Measurements from ENCODE around the gene SYT6. TPM values are rescaled to one million over a fixed set of nuclear protein-coding genes. Genes with fewer than 3 reads are reported as not detected.

SYT6 gene
- total RNA-seq, 1 donor from 2014 or later: not detected

- Histone ChIP-seq H3K36me3 (ENCODE audit: control insufficient read depth, insufficient read depth, low read length) (no peaks in the 10 kb centered on the region), H3K4me3 (ENCODE audit: low read depth, low read length) (no peak overlapping the region), H3K27me3 (ENCODE audit: control insufficient read depth, insufficient read depth, low read length) (peaks cover 12% of the 10 kb centered on the region)
- no peak for DNase-seq (ENCODE audit: low read depth)
- TF ChIP-seq, protein P1, sequence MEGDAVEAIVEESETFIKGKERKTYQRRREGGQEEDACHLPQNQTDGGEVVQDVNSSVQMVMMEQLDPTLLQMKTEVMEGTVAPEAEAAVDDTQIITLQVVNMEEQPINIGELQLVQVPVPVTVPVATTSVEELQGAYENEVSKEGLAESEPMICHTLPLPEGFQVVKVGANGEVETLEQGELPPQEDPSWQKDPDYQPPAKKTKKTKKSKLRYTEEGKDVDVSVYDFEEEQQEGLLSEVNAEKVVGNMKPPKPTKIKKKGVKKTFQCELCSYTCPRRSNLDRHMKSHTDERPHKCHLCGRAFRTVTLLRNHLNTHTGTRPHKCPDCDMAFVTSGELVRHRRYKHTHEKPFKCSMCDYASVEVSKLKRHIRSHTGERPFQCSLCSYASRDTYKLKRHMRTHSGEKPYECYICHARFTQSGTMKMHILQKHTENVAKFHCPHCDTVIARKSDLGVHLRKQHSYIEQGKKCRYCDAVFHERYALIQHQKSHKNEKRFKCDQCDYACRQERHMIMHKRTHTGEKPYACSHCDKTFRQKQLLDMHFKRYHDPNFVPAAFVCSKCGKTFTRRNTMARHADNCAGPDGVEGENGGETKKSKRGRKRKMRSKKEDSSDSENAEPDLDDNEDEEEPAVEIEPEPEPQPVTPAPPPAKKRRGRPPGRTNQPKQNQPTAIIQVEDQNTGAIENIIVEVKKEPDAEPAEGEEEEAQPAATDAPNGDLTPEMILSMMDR (IDR thresholded peaks at IDR 0.05; ENCODE audit: insufficient read depth, low read length, poor library complexity, severe bottlenecking): no peak
Measured at GRCh38 chr1:114108751-114109255, 44.9 kb downstream of the SYT6 start.

- TF ChIP-seq, protein P1 (IDR thresholded peaks at IDR 0.05; ENCODE audit: insufficient read depth, low read length, poor library complexity, severe bottlenecking): no peak
- DNase-seq (ENCODE audit: low read depth): no peak
- Histone ChIP-seq H3K4me3 (ENCODE audit: low read depth, low read length) (no peak overlapping the region), H3K36me3 (ENCODE audit: control insufficient read depth, insufficient read depth, low read length) (no peaks in the 10 kb centered on the region), H3K27me3 (ENCODE audit: control insufficient read depth, insufficient read depth, low read length) (peaks cover 11% of the 10 kb centered on the region)
Measured at GRCh38 chr1:114107474-114108435, 45.9 kb downstream of the SYT6 start.

DNA sequence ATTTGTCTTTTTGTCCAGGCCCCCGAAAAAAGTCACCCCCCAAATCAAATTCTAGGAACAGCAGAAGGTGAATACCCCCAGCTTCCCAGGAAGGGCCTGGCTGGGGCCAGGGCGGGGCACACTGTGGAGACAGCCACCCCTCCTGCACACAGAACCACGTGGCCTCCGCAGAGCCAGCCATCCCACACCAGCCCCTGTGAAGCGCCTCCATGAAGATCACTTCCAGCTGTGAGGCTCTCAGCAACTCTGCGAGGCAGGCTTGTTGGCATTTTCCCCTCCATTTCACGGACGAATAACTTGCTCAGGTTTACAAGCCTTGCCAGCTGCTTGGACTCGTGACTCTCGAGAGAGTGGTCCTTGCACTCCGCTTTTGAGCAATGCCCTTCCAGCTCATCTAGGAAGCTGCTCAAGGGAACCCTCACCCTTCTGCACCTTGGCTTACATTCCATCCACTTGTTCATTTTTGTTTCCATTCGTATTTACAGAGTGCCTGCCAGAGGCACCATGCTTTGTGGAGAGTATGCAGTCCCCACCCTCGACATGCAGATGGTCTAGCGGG lies 48.2 kb downstream of the SYT6 start:
- TF ChIP-seq, protein P1 (IDR thresholded peaks at IDR 0.05; ENCODE audit: insufficient read depth, low read length, poor library complexity, severe bottlenecking): no peak
- DNase-seq (ENCODE audit: low read depth): no peak
- Histone ChIP-seq H3K27me3 (ENCODE audit: control insufficient read depth, insufficient read depth, low read length) (peaks cover 5% of the 10 kb centered on the region), H3K4me3 (ENCODE audit: low read depth, low read length) (no peak overlapping the region), H3K36me3 (ENCODE audit: control insufficient read depth, insufficient read depth, low read length) (no peaks in the 10 kb centered on the region)

DNA sequence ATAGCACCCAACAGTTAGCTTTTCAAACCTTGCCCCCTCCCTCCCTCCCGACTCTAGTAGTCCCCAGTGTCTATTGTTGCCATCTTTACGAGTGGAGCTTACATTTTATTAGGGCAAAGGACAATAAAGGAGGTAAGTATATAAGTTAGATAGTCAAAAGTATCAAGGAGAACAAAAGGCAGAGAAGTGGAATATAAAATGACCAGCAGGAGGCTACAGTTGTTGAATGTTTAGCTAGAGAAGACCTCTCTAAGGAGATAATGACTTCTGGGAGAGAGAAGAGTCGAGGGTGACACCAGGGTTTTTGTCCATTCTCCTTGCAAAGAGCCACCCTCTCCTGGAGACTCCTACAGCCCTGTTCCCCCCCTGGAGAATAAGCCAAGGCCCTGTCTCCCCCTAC lies 48.7 kb downstream of the SYT6 start:
- DNase-seq (ENCODE audit: low read depth): no peak
- TF ChIP-seq, protein P1 (IDR thresholded peaks at IDR 0.05; ENCODE audit: insufficient read depth, low read length, poor library complexity, severe bottlenecking): no peak
- no peaks in the 10 kb centered on the region for H3K36me3 ChIP-seq (ENCODE audit: control insufficient read depth, insufficient read depth, low read length)
- H3K4me3 ChIP-seq (ENCODE audit: low read depth, low read length): no peak overlapping the region
- H3K27me3 ChIP-seq (ENCODE audit: control insufficient read depth, insufficient read depth, low read length): peaks cover 5% of the 10 kb centered on the region

DNA sequence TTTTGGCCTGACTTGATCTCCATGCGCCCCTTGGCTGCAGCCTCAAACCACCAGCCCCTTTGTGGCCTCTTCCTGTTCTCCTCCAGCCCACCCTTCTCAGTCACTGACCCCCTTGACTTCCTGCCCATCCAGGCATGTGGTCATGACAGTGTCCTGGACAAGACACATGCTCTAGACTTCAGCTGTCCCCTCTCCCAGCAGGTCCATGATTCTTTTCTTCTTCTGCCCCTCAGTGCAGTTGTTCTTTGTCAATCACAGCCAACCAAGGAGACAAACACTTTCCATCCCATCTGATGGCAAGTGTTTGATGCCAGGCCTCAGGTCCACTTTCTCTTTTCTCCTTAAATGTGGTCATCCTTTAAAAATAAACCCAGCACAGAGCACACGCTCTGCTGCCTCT lies 49.7 kb downstream of the SYT6 start:
- Histone ChIP-seq H3K36me3 (ENCODE audit: control insufficient read depth, insufficient read depth, low read length) (no peaks in the 10 kb centered on the region), H3K4me3 (ENCODE audit: low read depth, low read length) (no peak overlapping the region), H3K27me3 (ENCODE audit: control insufficient read depth, insufficient read depth, low read length) (peaks cover 5% of the 10 kb centered on the region)
- TF ChIP-seq, protein P1 (IDR thresholded peaks at IDR 0.05; ENCODE audit: insufficient read depth, low read length, poor library complexity, severe bottlenecking): no peak
- no peak for DNase-seq (ENCODE audit: low read depth)
